ENCODE measurements around the gene KDM8.

Gene KDM8

GRCh38 chr16:27222249-27223225 lies 19.2 kb downstream of the KDM8 start:
- H3K4me3 ChIP-seq (ENCODE audit: low read depth, low read length) = no peak overlapping the region
- no peak for TF ChIP-seq CTCF (IDR thresholded peaks at IDR 0.05; ENCODE audit: low read depth, low read length)

GRCh38 chr16:27223226-27223610 lies 19.9 kb downstream of the KDM8 start:
- TF ChIP-seq CTCF (IDR thresholded peaks at IDR 0.05; ENCODE audit: low read depth, low read length) = no peak

GRCh38 chr16:27223701-27224100 lies 20.4 kb downstream of the KDM8 start:
- no peak for TF ChIP-seq CTCF (IDR thresholded peaks at IDR 0.05; ENCODE audit: low read depth, low read length)
- H3K4me3 ChIP-seq (ENCODE audit: low read depth, low read length) = no peak overlapping the region

More at GRCh38 chr16:27223226-27223610, 19.9 kb downstream of the KDM8 start:
- H3K4me3 ChIP-seq (ENCODE audit: low read depth, low read length) = no peak overlapping the region

GRCh38 chr16:27224271-27224737 lies 21.0 kb downstream of the KDM8 start:
- no peak overlapping the region for H3K4me3 ChIP-seq (ENCODE audit: low read depth, low read length)

GRCh38 chr16:27224741-27225300 lies 21.5 kb downstream of the KDM8 start:
- H3K4me3 ChIP-seq (ENCODE audit: low read depth, low read length) = no peak overlapping the region
- TF ChIP-seq CTCF (IDR thresholded peaks at IDR 0.05; ENCODE audit: low read depth, low read length) = no peak

More at GRCh38 chr16:27224271-27224737, 21.0 kb downstream of the KDM8 start:
- TF ChIP-seq CTCF (IDR thresholded peaks at IDR 0.05; ENCODE audit: low read depth, low read length) = no peak

GRCh38 chr16:27225536-27226360 lies 22.4 kb downstream of the KDM8 start:
- no peak overlapping the region for H3K4me3 ChIP-seq (ENCODE audit: low read depth, low read length)
- TF ChIP-seq CTCF (IDR thresholded peaks at IDR 0.05; ENCODE audit: low read depth, low read length) = no peak

All from WI38 (cell line).